GM19239 (cell line): Measurements from ENCODE around the gene PCDH18.

Experiments used
- DNase-seq: peaks from one replicate; pipeline ENCODE4 v3.0.0; 2011; ENCODE audit warnings: low spot score; ENCODE audit not compliant: insufficient read length
- FAIRE-seq: peaks from 2 replicates; lab custom pipeline; 2011; peaks lifted over from hg19 to GRCh38; lab: Jason Lieb, UNC

The PCDH18 gene

GRCh38 chr4:137471461-137471860 is 60.8 kb downstream of the PCDH18 start:
- DNase-seq (no peak), FAIRE-seq (no peak)

- FAIRE-seq (no peak), DNase-seq (no peak)
These were observed 61.5 kb downstream of the PCDH18 start for GRCh38 chr4:137470806-137471205.
